ENCODE results near the gene QSOX1.

DNA sequence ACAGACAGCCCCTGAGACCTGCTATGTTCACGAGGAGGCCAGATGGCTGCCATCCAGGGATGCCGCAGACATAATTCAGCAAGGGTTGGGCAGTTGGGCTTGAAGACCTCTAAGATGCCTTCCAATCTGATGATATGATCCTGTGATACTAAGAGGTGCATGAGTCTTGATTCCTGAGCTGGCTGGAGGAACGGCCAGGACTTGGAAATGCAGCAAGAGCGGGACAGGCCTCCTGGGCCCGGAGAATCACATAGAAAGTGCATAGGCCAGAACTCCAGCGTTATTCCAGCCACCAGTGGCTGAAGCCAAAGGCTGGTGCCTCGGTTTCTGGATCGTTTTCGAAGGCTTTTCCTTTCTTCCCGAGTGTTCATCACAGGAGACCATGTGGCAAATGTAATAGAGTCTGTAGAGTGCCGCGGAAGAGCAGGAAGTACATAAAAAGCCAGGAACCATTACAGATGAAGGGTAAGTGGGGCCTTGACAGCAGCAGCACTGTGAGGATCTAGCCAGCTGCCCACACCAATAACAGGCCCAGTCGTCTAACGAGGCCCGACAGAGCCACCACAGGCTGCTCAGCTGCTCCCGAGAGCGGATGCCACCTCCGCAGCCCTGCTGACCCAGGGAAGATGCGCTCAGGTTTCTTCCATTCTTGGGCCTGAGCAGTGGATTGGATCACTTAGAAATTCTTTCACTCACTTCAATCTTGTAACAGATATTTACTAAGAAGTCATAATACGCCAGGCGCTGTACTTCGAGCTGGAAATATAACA is 61.4 kb downstream of the QSOX1 start:
- TF ChIP-seq ZNF384 (IDR thresholded peaks at IDR 0.05; ENCODE audit: low read depth, low read length) (no peak), PML (IDR thresholded peaks at IDR 0.05; ENCODE audit: low read length) (no peak), TCF7L2 (IDR thresholded peaks at IDR 0.05; ENCODE audit: low read depth, low read length) (no peak), CREM (IDR thresholded peaks at IDR 0.05; ENCODE audit: low read depth) (no peak), CEBPG (CRISPR knock-in tag; IDR thresholded peaks at IDR 0.05) (no peak), CEBPG (tag; conservative IDR thresholded peaks at IDR 0.05 in 1 of 2, IDR thresholded peaks at IDR 0.05 in 1 of 2) (no peak), CTCF (IDR thresholded peaks at IDR 0.05 in 2 of 3, conservative IDR thresholded peaks at IDR 0.05 in 1 of 3; ENCODE audit: insufficient read depth in 2 of 3, low read depth in 1 of 3, low read length in 3 of 3) (no peak), PTBP1 (IDR thresholded peaks at IDR 0.05; ENCODE audit: low read depth, low read length) (no peak), ZNF274 (IDR thresholded peaks at IDR 0.05; ENCODE audit: borderline replicate concordance, low read depth, low read length) (no peak)
- TF ChIP-seq, protein P1, sequence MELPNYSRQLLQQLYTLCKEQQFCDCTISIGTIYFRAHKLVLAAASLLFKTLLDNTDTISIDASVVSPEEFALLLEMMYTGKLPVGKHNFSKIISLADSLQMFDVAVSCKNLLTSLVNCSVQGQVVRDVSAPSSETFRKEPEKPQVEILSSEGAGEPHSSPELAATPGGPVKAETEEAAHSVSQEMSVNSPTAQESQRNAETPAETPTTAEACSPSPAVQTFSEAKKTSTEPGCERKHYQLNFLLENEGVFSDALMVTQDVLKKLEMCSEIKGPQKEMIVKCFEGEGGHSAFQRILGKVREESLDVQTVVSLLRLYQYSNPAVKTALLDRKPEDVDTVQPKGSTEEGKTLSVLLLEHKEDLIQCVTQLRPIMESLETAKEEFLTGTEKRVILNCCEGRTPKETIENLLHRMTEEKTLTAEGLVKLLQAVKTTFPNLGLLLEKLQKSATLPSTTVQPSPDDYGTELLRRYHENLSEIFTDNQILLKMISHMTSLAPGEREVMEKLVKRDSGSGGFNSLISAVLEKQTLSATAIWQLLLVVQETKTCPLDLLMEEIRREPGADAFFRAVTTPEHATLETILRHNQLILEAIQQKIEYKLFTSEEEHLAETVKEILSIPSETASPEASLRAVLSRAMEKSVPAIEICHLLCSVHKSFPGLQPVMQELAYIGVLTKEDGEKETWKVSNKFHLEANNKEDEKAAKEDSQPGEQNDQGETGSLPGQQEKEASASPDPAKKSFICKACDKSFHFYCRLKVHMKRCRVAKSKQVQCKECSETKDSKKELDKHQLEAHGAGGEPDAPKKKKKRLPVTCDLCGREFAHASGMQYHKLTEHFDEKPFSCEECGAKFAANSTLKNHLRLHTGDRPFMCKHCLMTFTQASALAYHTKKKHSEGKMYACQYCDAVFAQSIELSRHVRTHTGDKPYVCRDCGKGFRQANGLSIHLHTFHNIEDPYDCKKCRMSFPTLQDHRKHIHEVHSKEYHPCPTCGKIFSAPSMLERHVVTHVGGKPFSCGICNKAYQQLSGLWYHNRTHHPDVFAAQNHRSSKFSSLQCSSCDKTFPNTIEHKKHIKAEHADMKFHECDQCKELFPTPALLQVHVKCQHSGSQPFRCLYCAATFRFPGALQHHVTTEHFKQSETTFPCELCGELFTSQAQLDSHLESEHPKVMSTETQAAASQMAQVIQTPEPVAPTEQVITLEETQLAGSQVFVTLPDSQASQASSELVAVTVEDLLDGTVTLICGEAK (IDR thresholded peaks at IDR 0.05), result no peak
- TF ChIP-seq, protein P1 (CRISPR knock-in tag; IDR thresholded peaks at IDR 0.05), result no peak
- TF ChIP-seq, protein P2, sequence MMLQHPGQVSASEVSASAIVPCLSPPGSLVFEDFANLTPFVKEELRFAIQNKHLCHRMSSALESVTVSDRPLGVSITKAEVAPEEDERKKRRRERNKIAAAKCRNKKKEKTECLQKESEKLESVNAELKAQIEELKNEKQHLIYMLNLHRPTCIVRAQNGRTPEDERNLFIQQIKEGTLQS (IDR thresholded peaks at IDR 0.05), result no peak
- TF ChIP-seq, protein P2 (CRISPR knock-in tag; conservative IDR thresholded peaks at IDR 0.05), result no peak

Data from K562 (cell line).